DND-41 (cell line): Measurements from ENCODE around the gene MMAB.

Experiments used
- ATAC-seq: fragments of 200-7000 bp; cut with Tn5 transposase; 3 replicates; pipeline ENCODE4 v1.9.1; 2021; ENCODE audit warnings: low read depth; ENCODE audit not compliant: insufficient read depth
- DNase-seq: peaks from one replicate; pipeline ENCODE4 v3.0.0-alpha.2; 2020
- H2AFZ ChIP-seq: 2 replicates; pipeline ENCODE4 v1.6.0; 2012; ENCODE audit warnings: low read depth, low read length
- H3K27ac ChIP-seq: 2 replicates; pipeline ENCODE4 v1.5.1; 2012; ENCODE audit warnings: low read length, inconsistent platforms
- H3K27me3 ChIP-seq: fragments of 200-600 bp; sonication (generic); 2 replicates; pipeline ENCODE4 v1.6.0; 2012; ENCODE audit warnings: low read length, mild to moderate bottlenecking, inconsistent platforms; ENCODE audit not compliant: insufficient read depth, poor library complexity
- H3K36me3 ChIP-seq: 2 replicates; pipeline ENCODE4 v1.5.1; 2012; ENCODE audit warnings: low read length, inconsistent platforms; ENCODE audit not compliant: insufficient read depth
- H3K4me1 ChIP-seq: 2 replicates; pipeline ENCODE4 v1.5.1; 2012; ENCODE audit warnings: mild to moderate bottlenecking, low read length; ENCODE audit not compliant: insufficient read depth
- H3K4me2 ChIP-seq: 2 replicates; pipeline ENCODE4 v1.6.0; 2012; ENCODE audit warnings: mild to moderate bottlenecking, moderate library complexity, low read length, inconsistent platforms; ENCODE audit not compliant: insufficient read depth
- H3K4me3 ChIP-seq, 2 experiments: fragments of 200-600 bp in 1 of 2; shearing (Covaris generic) in 1 of 2; 2 replicates each; pipeline ENCODE4 v1.5.1; 2012 to 2016; ENCODE audit warnings: inconsistent platforms in 2 of 2, low read length in 2 of 2, mild to moderate bottlenecking in 2 of 2, low read depth in 1 of 2, moderate library complexity in 1 of 2
- H3K79me2 ChIP-seq: 2 replicates; pipeline ENCODE4 v1.6.0; 2012; ENCODE audit warnings: low read length, inconsistent platforms; ENCODE audit not compliant: insufficient read depth
- H3K9ac ChIP-seq: 2 replicates; pipeline ENCODE4 v1.6.0; 2012; ENCODE audit warnings: low read depth, mild to moderate bottlenecking, inconsistent platforms, low read length, moderate library complexity
- H3K9me3 ChIP-seq: 2 replicates; pipeline ENCODE4 v1.5.1; 2012; ENCODE audit warnings: low read length, moderate library complexity, mild to moderate bottlenecking, inconsistent platforms; ENCODE audit not compliant: insufficient read depth, severe bottlenecking
- H4K20me1 ChIP-seq: 2 replicates; pipeline ENCODE4 v1.6.0; 2012; ENCODE audit warnings: low read length; ENCODE audit not compliant: insufficient read depth
- CTCF ChIP-seq: IDR thresholded peaks from 2 replicates; pipeline ENCODE4 v1.5.1; 2012; ENCODE audit warnings: borderline replicate concordance, low read length, moderate library complexity, mild to moderate bottlenecking; ENCODE audit not compliant: poor library complexity, severe bottlenecking; ENCODE audit errors: extremely low read depth
- EZH2 ChIP-seq: IDR thresholded peaks from 3 replicates; pipeline ENCODE4 v1.6.1; 2012; ENCODE audit warnings: borderline replicate concordance, low read depth, mild to moderate bottlenecking, moderate library complexity, low read length, inconsistent platforms; ENCODE audit not compliant: severe bottlenecking

The MMAB gene

DNA sequence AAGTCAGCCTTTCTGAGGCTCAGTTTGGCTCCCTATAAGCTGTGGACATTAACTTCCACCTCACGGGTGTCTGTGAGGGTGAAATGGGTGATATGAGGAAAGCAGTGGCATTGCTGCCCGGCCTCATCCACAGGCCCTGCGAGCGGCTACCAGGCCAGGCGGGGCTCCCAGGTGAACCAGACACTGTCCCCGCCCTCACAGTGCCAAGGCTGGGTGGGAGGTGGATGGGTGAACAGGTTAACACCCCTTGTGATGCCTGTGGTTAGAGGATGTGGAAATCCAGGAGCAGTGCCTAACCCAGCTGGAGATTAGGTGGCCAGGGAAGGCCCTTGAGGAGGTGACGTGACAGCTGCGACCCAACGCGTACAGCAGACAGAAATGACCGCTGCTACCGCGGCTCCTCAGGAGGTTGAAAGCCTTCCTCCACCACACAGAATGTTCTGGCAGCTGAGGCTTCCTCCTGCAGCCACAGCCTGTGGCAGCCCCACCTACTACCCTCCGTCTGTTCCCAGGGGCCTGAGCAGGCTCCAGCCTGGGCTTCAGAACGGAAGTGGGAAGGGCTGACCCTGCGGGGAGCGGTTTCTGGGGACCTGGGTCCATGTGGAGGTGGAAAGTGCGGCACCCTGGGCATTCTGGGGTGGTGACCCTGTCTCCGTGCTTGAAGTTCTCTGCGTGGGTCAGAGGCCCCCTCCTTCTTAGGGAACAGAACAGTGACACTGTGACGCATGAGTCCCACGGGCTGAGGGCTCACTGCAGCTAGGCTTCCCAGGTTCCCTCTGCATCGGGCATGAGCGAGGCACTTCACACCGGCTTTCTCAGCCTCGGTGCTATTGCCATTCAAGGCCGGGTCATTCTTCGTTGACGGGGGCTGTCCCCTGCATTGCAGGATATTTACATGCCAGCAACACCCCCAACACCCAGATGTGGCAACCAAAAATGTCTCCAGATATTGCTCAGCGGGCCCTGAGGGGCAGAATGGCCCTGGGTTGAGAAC, 9.7 kb downstream of the MMAB start:
- Histone ChIP-seq H2AFZ (no peak overlapping the region), H3K27me3 (no peaks in the 10 kb centered on the region), H3K79me2 (no peaks in the 10 kb centered on the region), H3K4me2 (no peak overlapping the region), H4K20me1 (no peaks in the 10 kb centered on the region; the same call in 1 of the 2 replicates), H3K4me1 (no peaks in the 10 kb centered on the region), H3K4me3 (no peak overlapping the region), H3K9ac (no peak overlapping the region), H3K9me3 (no peaks in the 10 kb centered on the region), H3K36me3 (peaks cover 76% of the 10 kb centered on the region), H3K27ac (no peak overlapping the region)
- ATAC-seq (no peak), DNase-seq (no peak)
- no peak for TF ChIP-seq EZH2

- Histone ChIP-seq H3K36me3 (peaks cover 69% of the 10 kb centered on the region), H2AFZ (no peak overlapping the region), H3K27ac (no peak overlapping the region), H3K4me3 (no peak overlapping the region), H3K27me3 (no peaks in the 10 kb centered on the region), H3K9ac (no peak overlapping the region), H3K4me2 (no peak overlapping the region), H3K9me3 (no peaks in the 10 kb centered on the region), H3K79me2 (no peaks in the 10 kb centered on the region), H4K20me1 (no peaks in the 10 kb centered on the region; the same call in 1 of the 2 replicates), H3K4me1 (no peaks in the 10 kb centered on the region)
- ATAC-seq (no peak), DNase-seq (no peak)
- TF ChIP-seq EZH2 (no peak), CTCF (no peak)
These were observed 10.4 kb downstream of the MMAB start for GRCh38 chr12:109562871-109563270.

DNA sequence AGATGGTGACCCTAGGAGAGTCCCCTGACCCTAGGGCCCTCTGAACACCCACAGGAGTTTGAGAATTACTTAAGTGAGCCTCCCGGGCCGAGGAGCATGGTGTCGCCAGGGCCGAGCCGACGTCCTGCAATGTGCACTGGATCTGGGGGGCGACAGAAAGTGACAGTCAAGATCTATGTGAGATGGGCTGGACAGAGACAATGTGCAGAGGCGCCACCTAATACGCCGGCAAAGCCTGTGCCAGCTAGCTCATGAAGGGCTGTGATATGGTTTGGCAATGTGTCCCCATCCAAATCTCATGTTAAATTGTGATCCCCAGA, 11.6 kb downstream of the MMAB start:
- Histone ChIP-seq H3K4me3 (no peak overlapping the region), H3K36me3 (peaks cover 57% of the 10 kb centered on the region), H2AFZ (no peak overlapping the region), H3K4me1 (no peaks in the 10 kb centered on the region), H3K9ac (no peak overlapping the region), H3K4me2 (no peak overlapping the region), H3K27me3 (no peaks in the 10 kb centered on the region), H3K9me3 (no peaks in the 10 kb centered on the region), H3K27ac (no peak overlapping the region), H4K20me1 (peaks cover 4% of the 10 kb centered on the region; the same call in 1 of the 2 replicates), H3K79me2 (no peaks in the 10 kb centered on the region)
- TF ChIP-seq CTCF: no peak
- TF ChIP-seq EZH2: no peak
- ATAC-seq (no peak), DNase-seq (no peak)
